GM12891 (cell line): Measurements from ENCODE around the gene STK32B.
"Not testable (repeated sequence)": the region's sequence is repeated elsewhere in the genome, so short reads cannot be mapped to it uniquely, and the experiment has no call there.

ENCODE experiments used
- DNase-seq: peaks from one replicate; pipeline ENCODE4 v3.0.0; 2011; ENCODE audit warnings: low spot score; ENCODE audit not compliant: insufficient read length
- FAIRE-seq: peaks from 2 replicates; lab custom pipeline; 2011; peaks lifted over from hg19 to GRCh38; lab: Jason Lieb, UNC
- PAX5 ChIP-seq: IDR thresholded peaks from 2 replicates; pipeline ENCODE4 v1.6.1; 2011; ENCODE audit warnings: low read length, moderate library complexity, mild to moderate bottlenecking; ENCODE audit not compliant: insufficient read depth, severe bottlenecking
- POLR2A ChIP-seq: IDR thresholded peaks from 2 replicates; pipeline ENCODE4 v1.6.1; 2011; ENCODE audit warnings: low read depth, low read length, control low read depth
- POLR2AphosphoS5 ChIP-seq: IDR thresholded peaks from 2 replicates; pipeline ENCODE4 v1.6.1; 2011; ENCODE audit warnings: low read depth, low read length, control low read depth
- POU2F2 ChIP-seq: IDR thresholded peaks from 2 replicates; pipeline ENCODE4 v1.6.1; 2011; ENCODE audit warnings: low read depth, mild to moderate bottlenecking, control low read depth, low read length, moderate library complexity
- SPI1 ChIP-seq: IDR thresholded peaks from 2 replicates; pipeline ENCODE4 v1.6.1; 2011; ENCODE audit warnings: low read depth, low read length, control low read depth
- TAF1 ChIP-seq: IDR thresholded peaks from 2 replicates; pipeline ENCODE4 v1.6.1; 2011; ENCODE audit warnings: low read depth, low read length, control low read depth

The STK32B gene

DNA sequence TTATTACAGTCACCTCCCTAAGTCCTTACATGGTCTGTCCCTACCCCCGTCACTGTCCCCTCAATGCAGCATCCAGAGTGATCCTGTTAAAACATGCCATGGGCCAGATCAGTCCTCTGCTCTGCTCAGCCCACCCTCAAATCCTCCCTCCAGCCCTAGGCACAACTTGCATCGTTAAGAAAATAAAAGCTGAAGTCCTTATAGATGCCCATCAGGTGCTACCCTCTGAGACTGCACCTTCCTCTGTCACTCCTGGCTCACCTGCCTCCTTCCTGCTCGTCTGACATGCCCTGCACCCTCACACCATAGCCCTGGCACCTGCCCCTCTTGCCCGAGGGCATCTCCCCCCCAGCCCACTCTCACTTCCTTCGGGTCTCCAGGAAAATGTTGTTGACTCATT, 4.1 kb downstream of the STK32B start:
- DNase-seq = no peak
- TF ChIP-seq PAX5 (no peak), POU2F2 (no peak), POLR2A (no peak), POLR2AphosphoS5 (no peak), TAF1 (no peak), SPI1 (no peak)
- FAIRE-seq = no peak

DNA sequence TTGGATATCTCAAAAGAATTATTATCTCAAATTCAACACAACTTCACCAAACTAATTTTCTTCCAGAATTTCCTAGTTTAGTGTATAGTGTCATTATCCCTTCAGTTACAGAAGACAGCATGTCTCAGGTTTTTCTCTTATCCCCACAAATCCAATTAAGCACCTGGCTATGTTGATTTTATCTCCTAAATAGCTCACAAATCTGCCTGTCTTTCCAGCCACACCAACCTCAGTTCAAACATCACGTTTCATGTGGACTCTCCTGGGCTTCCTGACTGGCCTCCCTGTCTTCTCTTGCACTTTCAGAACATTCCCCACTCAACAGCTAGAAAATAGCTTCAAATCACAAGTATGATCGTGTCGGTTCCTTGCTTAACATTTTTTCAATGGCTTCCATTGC, 14.8 kb downstream of the STK32B start:
- no peak for DNase-seq
- TF ChIP-seq POLR2A (no peak), TAF1 (no peak), SPI1 (no peak), PAX5 (no peak), POLR2AphosphoS5 (no peak)
- FAIRE-seq = no peak

DNA sequence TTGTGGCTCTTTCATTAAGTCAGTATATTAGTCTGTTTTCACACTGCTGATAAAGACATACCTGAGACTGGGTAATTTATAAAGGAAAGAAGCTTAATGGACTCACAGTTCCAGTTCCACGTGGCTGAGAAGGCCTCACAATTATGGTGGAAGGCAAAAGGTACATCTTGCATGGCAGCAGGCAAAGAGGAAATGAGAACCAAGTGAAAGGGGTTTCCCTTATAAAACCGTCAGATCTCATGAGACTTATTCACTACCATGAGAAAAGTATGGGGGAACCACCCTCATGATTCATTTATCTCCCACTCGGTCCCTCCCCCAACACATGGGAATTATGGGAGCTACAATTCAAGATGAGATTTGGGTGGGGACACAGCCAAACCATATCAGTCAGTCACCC, 15.7 kb downstream of the STK32B start:
- peak; percentile 53 for TF ChIP-seq SPI1
- not testable (repeated sequence) for DNase-seq, FAIRE-seq

DNA sequence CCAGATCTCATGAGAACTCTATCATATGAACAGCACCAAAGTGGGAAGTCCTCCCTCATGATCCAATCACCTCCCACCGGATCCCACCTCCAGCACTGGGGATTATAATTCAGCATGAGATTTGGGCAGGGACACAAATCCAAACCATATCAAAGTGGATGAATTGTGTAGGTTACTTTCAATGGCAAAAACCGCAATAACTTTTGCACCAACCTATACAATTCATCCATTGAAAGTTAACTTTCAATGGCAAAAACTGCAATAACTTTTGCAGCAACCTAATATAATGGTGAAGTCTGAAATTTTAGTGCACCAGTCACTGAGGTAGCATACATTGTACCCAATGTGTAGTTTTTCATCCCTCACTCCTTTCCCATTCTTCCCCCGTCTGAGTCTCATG, 16.6 kb downstream of the STK32B start:
- TF ChIP-seq POLR2AphosphoS5 = no peak
- no peak for TF ChIP-seq POU2F2
- no peak for TF ChIP-seq PAX5
- no peak for TF ChIP-seq POLR2A
- TF ChIP-seq TAF1 = no peak
- TF ChIP-seq SPI1 = no peak
- DNase-seq = no peak
- no peak for FAIRE-seq

DNA sequence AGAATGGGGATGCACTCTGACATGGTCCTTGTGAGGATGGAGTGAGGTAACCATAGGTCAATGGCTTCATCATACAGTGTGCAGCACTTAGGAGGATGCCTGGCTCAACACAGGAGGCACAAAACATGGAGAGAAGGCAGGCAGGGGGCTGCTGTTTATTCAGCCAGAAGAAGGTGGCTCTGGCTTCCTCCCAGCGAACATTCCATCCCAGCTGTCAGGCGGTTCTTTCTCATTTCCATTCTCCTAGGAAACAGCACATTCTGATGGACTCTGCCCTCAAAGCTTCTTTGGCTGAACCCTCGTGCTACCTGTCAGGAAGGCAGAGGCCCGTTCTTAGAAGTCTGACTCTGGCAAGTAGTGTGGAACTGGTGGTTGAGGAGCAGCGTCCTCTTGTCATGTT, 18.6 kb downstream of the STK32B start:
- FAIRE-seq (no peak), DNase-seq (no peak)
- no peak for TF ChIP-seq TAF1
- no peak for TF ChIP-seq POU2F2
- TF ChIP-seq POLR2AphosphoS5 = no peak
- no peak for TF ChIP-seq POLR2A
- no peak for TF ChIP-seq SPI1
- TF ChIP-seq PAX5 = no peak

DNA sequence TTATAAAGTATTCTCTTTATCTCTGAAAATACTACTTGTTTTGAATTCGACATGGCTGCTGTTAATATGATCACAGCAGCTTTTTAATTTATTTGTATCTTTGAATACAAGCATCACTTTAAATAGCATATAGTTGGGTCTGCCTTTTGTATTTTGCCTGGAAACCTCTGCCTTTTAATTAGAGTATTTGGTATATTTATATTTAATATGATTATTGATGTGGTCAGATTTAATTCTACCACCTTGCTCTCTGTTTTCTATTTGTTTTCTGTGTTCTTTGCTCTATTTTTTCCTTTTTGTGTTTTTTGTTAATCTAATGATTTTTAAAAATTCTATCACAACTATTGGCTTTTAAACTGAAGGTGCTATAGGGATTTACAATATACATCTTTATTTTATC, 21.7 kb downstream of the STK32B start:
- FAIRE-seq = no peak
- no peak for DNase-seq
- TF ChIP-seq SPI1 = no peak
- no peak for TF ChIP-seq PAX5
- TF ChIP-seq POLR2A = no peak

DNA sequence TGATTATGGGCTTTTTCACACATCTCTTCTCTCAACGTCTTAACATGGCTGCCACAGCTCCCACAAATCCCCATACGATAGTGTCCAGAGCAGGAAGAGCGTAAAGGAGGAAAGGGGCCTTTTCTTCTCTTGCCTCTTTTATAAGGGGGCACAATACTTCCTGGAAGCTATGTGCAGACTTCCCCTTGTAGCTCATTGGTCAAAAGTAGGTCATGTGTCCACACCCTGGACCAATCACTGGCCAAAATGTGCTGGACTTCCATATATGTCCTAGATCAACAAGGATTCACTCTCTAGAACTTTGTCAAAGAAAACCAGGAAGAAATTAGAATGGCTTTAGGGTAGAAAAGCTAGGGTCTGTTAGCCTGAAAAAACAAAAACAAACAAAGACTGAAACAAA, 26.7 kb downstream of the STK32B start:
- no peak for TF ChIP-seq PAX5
- TF ChIP-seq POLR2A = no peak
- no peak for TF ChIP-seq POU2F2
- TF ChIP-seq POLR2AphosphoS5 = no peak
- no peak for TF ChIP-seq SPI1
- TF ChIP-seq TAF1 = no peak
- FAIRE-seq = no peak
- DNase-seq = no peak

DNA sequence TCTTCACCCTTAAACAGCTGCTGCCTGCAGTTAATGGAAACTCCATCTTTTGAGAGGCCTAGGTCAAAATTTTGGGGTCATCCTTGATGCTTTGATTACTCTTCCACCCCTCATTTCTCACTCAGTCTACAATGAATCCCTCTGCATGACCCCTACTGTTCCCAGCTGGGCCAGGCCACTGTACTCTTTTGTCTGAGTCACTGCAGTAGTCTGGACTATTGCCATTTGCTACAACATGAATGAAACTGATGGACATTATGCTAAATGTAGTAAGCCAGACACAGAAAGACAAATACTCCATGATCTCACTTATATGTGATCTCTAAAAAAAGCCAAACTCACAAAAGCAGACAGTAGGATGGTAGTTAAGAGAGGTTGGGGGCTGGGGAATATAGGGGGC, 28.3 kb downstream of the STK32B start:
- TF ChIP-seq TAF1 = no peak
- TF ChIP-seq PAX5 = no peak
- TF ChIP-seq POLR2AphosphoS5 = no peak
- no peak for TF ChIP-seq POLR2A
- no peak for TF ChIP-seq SPI1
- TF ChIP-seq POU2F2 = no peak
- DNase-seq (no peak), FAIRE-seq (no peak)

DNA sequence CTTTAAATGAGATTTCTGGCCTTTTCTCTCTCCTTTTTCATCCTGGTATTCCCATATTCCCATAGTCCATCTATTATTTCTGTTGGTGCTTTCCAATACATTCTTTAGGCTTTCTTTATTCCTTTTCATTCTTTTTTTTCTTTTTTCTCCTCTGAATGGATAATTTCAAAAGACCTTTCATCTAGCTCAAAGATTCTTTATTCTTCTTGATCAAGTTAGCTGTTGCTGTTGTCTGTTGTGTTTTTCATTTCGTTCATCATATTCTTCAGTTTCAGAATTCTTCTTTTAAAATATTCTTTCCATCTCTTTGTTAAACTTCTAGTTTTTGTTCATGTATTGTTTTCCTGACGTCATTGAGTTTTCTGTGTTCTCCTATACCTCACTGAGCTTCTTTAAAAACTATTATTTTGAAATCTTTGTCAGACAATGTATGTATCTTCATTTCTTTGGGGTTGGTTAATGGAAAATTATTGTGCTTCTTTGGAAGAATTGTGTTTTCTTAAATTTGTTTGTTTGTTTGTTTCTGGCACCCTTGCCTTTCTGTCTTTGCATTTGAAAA, 30.2 kb downstream of the STK32B start:
- DNase-seq (no peak), FAIRE-seq (no peak)
- TF ChIP-seq POLR2A (no peak), POU2F2 (no peak), SPI1 (no peak)

DNA sequence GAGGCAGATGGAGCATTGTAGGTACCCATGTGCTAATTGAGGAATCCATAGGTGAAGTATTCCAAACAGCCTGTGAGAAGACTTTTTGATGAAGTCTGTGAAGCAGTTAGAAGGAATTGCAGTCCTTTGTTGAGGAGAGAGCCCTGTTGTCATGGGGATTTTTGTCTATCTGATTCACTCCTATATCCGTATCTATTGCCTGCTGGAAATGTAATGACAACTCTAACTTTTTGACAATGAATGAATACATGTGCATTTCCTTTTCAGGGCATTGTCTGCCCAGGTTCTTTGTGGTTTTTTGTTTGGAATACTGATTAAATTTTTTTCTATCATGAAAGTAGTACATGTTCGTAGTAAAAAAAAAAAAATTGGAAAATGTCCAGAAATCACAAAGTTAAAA, 31.1 kb downstream of the STK32B start:
- TF ChIP-seq PAX5 (no peak), POLR2AphosphoS5 (no peak), SPI1 (no peak), POLR2A (no peak), POU2F2 (no peak), TAF1 (no peak)

DNA sequence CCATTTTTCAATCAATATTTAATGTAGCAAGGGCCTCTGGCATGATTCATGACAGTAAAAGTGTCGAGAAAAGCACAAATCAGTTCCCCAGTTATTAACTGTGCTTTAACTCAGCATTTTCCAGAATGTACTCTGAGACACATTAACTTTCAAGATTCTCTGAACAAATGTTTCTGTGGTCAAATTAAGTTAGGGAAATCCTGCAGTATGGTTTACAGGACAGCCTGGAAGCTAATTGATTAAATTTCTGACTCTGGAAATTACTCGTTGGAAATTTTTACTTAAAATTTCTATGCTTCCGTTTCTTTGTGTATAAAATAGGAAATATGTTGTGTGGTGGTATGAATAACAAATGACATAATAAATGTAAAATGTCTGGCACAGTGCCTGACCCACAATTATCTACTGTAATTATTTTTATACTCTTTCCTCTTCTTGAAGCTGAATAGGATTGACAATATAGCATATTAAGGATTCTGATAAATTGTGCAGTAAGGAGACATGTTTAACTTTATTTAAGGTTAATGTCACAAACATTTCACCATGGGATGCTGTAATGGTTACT, 33.7 kb downstream of the STK32B start:
- no peak for DNase-seq
- no peak for FAIRE-seq
- no peak for TF ChIP-seq POU2F2
- TF ChIP-seq TAF1 = no peak
- no peak for TF ChIP-seq POLR2A
- TF ChIP-seq PAX5 = no peak
- no peak for TF ChIP-seq POLR2AphosphoS5
- TF ChIP-seq SPI1 = no peak

More for the DNA sequence above, 31.1 kb downstream of the STK32B start:
- FAIRE-seq = no peak
- DNase-seq = no peak
